Hepatocyte (in vitro differentiated cells): ENCODE data around the gene FABP3. TPM values are rescaled to one million over a fixed set of nuclear protein-coding genes. Genes with fewer than 3 reads are reported as not detected.
A peak's percentile ranks its signal among the peaks of the same experiment; 100 is the strongest.

ENCODE experiments used
- DNase-seq: peaks from one replicate; pipeline ENCODE4 v3.0.0-alpha.2; 2016; ENCODE audit warnings: low spot score
- H2AFZ ChIP-seq: fragments of 200-600 bp; sonication (generic); 2 replicates; pipeline ENCODE4 v1.6.0; 2016; ENCODE audit warnings: antibody characterized with exemption, mild to moderate bottlenecking
- H3K27ac ChIP-seq: fragments of 200-600 bp; sonication (generic); 2 replicates; pipeline ENCODE4 v1.5.1; 2016; ENCODE audit warnings: mild to moderate bottlenecking
- H3K27me3 ChIP-seq: fragments of 200-600 bp; sonication (generic); 2 replicates; pipeline ENCODE4 v1.6.1; 2016
- H3K36me3 ChIP-seq: fragments of 200-600 bp; sonication (generic); replicated peaks from 2 replicates; pipeline ENCODE4 v1.5.1; 2016; ENCODE audit warnings: low read depth; ENCODE audit not compliant: insufficient read depth
- H3K4me1 ChIP-seq: fragments of 200-600 bp; sonication (generic); 2 replicates; pipeline ENCODE4 v1.5.1; 2016; ENCODE audit warnings: mild to moderate bottlenecking, moderate library complexity; ENCODE audit not compliant: insufficient read depth
- H3K4me2 ChIP-seq: fragments of 200-600 bp; sonication (generic); 2 replicates; pipeline ENCODE4 v1.6.0; 2016
- H3K4me3 ChIP-seq: fragments of 200-600 bp; sonication (generic); 2 replicates; pipeline ENCODE4 v1.5.1; 2016; ENCODE audit warnings: mild to moderate bottlenecking
- H3K79me2 ChIP-seq: fragments of 200-600 bp; sonication (generic); 2 replicates; pipeline ENCODE4 v1.6.0; 2017; ENCODE audit warnings: mild to moderate bottlenecking
- H3K9me2 ChIP-seq: fragments of 200-600 bp; sonication (generic); replicated peaks from 2 replicates; pipeline ENCODE4 v1.6.0; 2017; ENCODE audit warnings: mild to moderate bottlenecking; ENCODE audit not compliant: insufficient read depth
- H3K9me3 ChIP-seq: fragments of 200-600 bp; sonication (generic); 2 replicates; pipeline ENCODE4 v1.5.1; 2016; ENCODE audit warnings: low read depth, mild to moderate bottlenecking
- H4K20me1 ChIP-seq: fragments of 200-600 bp; sonication (generic); 2 replicates; pipeline ENCODE4 v1.6.0; 2016; ENCODE audit warnings: mild to moderate bottlenecking; ENCODE audit not compliant: insufficient read depth, poor library complexity, severe bottlenecking
- CTCF ChIP-seq: fragments of 200-600 bp; sonication (generic); IDR thresholded peaks from 2 replicates; pipeline ENCODE4 v1.5.1; 2016; ENCODE audit warnings: antibody characterized with exemption, mild to moderate bottlenecking; ENCODE audit not compliant: poor library complexity
- EZH2 ChIP-seq: fragments of 200-600 bp; sonication (generic); IDR thresholded peaks from 2 replicates; pipeline ENCODE4 v1.6.1; 2016; ENCODE audit warnings: antibody characterized with exemption, mild to moderate bottlenecking, borderline replicate concordance
- EZH2phosphoT487 ChIP-seq: fragments of 200-600 bp; sonication (generic); IDR thresholded peaks from one replicate; pipeline ENCODE4 v1.6.1; 2018; ENCODE audit warnings: antibody characterized with exemption, mild to moderate bottlenecking, low read depth, moderate library complexity; ENCODE audit not compliant: unreplicated experiment, severe bottlenecking
- WGBS: methylation state at CpG from one replicate; pipeline ENCODE4 v1.1.6; 2016; ENCODE audit warnings: low lambda C conversion rate; ENCODE audit errors: missing lambda C conversion rate; 5-methylcytosine and 5-hydroxymethylcytosine counted together
- polyA plus RNA-seq: library from polyadenylated mRNA; unstranded; fragments of >200 nt; fragmentation: Nextera tagmentation; extraction: Ambion mirVana; gene quantifications from 2 replicates; pipeline ENCODE4 v1.2.1, GENCODE V29; 2016
- total RNA-seq: library from RNA; depleted of rRNA; stranded (reverse); fragments of >200 nt; gene quantifications from 2 replicates; pipeline ENCODE4 v1.2.3, GENCODE V29; 2014

The FABP3 gene
- total and polyA plus RNA-seq, 2 experiments from 2014 or later = 39.1 to 50.1 TPM

- H3K4me2 ChIP-seq = no peak overlapping the region
- no peak for DNase-seq
- no peaks in the 10 kb centered on the region for H3K79me2 ChIP-seq
- TF ChIP-seq EZH2 (no peak), CTCF (no peak), EZH2phosphoT487 (no peak)
- no peaks in the 10 kb centered on the region for H3K27me3 ChIP-seq
- no peaks in the 10 kb centered on the region for H3K9me2 ChIP-seq
- H3K9me3 ChIP-seq = no peaks in the 10 kb centered on the region
- H2AFZ ChIP-seq = no peak overlapping the region
- no peaks in the 10 kb centered on the region for H3K36me3 ChIP-seq
- no peak overlapping the region for H3K4me3 ChIP-seq
- H3K4me1 ChIP-seq = peaks cover 3% of the 10 kb centered on the region
- WGBS = 53% methylated on average over 1 of the region's 1 CpG
- H4K20me1 ChIP-seq = no peaks in the 10 kb centered on the region
- no peak overlapping the region for H3K27ac ChIP-seq
Observed at GRCh38 chr1:31383967-31384366, 11.1 kb upstream of the FABP3 start.

- WGBS = 89% methylated on average over 3 of the region's 3 CpGs
- H3K9me3 ChIP-seq = no peaks in the 10 kb centered on the region
- no peaks in the 10 kb centered on the region for H3K27me3 ChIP-seq
- H3K4me3 ChIP-seq = no peak overlapping the region
- H3K9me2 ChIP-seq = no peaks in the 10 kb centered on the region
- H3K27ac ChIP-seq = no peak overlapping the region
- H3K4me1 ChIP-seq = peaks cover 3% of the 10 kb centered on the region
- no peak overlapping the region for H2AFZ ChIP-seq
- no peaks in the 10 kb centered on the region for H4K20me1 ChIP-seq
- no peak for DNase-seq
- H3K36me3 ChIP-seq = no peaks in the 10 kb centered on the region
- no peak overlapping the region for H3K4me2 ChIP-seq
- TF ChIP-seq CTCF = no peak
- TF ChIP-seq EZH2 = no peak
- no peak for TF ChIP-seq EZH2phosphoT487
- H3K79me2 ChIP-seq = no peaks in the 10 kb centered on the region
Observed at GRCh38 chr1:31382379-31382989, 9.6 kb upstream of the FABP3 start.

- no peaks in the 10 kb centered on the region for H3K27me3 ChIP-seq
- WGBS = 84% methylated on average over 6 of the region's 6 CpGs
- H3K27ac ChIP-seq = peak overlapping the region; percentile 57
- no peaks in the 10 kb centered on the region for H4K20me1 ChIP-seq
- no peak overlapping the region for H3K4me3 ChIP-seq
- H3K4me1 ChIP-seq = peaks cover 7% of the 10 kb centered on the region
- H3K9me2 ChIP-seq = no peaks in the 10 kb centered on the region
- no peaks in the 10 kb centered on the region for H3K79me2 ChIP-seq
- H3K4me2 ChIP-seq = no peak overlapping the region
- H3K36me3 ChIP-seq = no peaks in the 10 kb centered on the region
- no peak for DNase-seq
- no peak overlapping the region for H2AFZ ChIP-seq
- no peaks in the 10 kb centered on the region for H3K9me3 ChIP-seq
- TF ChIP-seq EZH2 (no peak), EZH2phosphoT487 (no peak), CTCF (no peak)
Observed at GRCh38 chr1:31381394-31382294, 8.8 kb upstream of the FABP3 start.
